ENCODE results near the gene CFAP43.

Gene CFAP43

DNA sequence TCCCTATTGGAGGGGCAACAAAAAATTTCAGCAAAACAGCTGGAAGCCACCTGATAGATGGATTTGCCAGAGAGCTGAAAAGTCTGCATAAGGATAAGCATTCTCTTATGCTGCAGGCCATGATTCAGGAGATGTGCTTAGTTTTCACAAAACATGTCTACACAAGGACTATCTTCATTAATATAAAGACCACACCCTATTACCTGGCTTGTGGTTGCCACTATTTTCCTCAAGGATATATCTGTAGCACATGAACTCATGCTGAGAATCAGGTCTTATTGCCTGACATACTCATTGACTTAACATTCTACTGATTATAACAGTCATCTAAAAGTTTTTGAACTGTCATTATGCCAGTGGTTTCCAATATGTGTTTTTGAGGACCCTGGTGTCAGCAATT lies 139.4 kb downstream of the CFAP43 start:
- DNase-seq (ENCODE audit: low spot score): no peak

GRCh38 chr10:104090611-104091010 lies 141.6 kb downstream of the CFAP43 start:
- DNase-seq (ENCODE audit: low spot score): no peak

DNA sequence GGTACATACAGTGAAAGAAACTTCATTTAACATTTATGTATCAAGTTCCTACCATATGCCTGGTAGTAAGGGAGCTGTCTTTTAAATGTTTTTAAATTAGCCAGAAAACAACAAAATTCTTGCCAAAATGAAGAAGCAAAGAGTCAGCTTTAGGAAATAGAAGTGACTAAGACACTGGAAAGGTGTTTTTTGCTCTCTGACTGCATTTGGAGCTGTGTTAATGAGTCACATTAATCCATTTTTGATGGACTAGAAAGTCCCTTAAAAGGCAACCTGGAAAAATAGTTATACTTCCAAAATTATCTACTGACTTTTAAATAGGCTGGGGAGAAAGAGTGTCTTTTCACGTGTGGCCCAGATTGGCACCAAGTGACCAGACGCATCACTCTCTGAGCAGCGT lies 142.5 kb downstream of the CFAP43 start:
- DNase-seq (ENCODE audit: low spot score): peak; percentile 8

GRCh38 chr10:104088239-104088638 lies 143.9 kb downstream of the CFAP43 start:
- no peak for DNase-seq (ENCODE audit: low spot score)

GRCh38 chr10:104085801-104086400 lies 146.3 kb downstream of the CFAP43 start, which contains the start of gene COL17A1:
TSS of gene COL17A1 (minus strand) at chr10:104085880. CDS start at chr10:104080673, 5,207 bp downstream.
- no peak for DNase-seq (ENCODE audit: low spot score)

GRCh38 chr10:104084482-104085142 lies 147.6 kb downstream of the CFAP43 start:
- DNase-seq (ENCODE audit: low spot score): no peak

GRCh38 chr10:104081998-104082397 lies 150.2 kb downstream of the CFAP43 start:
- DNase-seq (ENCODE audit: low spot score): no peak

DNA sequence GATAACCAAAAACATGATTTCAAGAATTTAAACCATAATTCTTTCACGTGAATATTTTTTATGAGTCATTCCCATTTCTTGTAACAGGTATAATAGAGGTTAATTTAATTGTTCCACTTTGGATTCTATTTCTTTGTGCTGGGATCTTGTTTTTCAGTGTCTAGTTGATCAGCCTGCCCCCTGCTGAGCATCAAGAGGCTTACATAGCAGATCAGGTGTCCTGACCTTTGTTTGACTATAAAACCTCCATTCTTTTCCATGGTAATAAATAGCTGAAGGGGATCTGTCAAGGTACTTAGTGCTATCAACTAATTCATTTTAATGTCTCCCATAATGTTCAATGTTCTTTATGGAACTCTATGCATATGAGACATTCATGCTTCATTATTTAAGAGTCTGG lies 151.4 kb downstream of the CFAP43 start:
- DNase-seq (ENCODE audit: low spot score): peak; percentile 12

Measured in RKO (cell line).